ENCODE results near the gene AGPAT2.
A peak's percentile ranks its signal among the peaks of the same experiment; 100 is the strongest.

AGPAT2 gene

DNA sequence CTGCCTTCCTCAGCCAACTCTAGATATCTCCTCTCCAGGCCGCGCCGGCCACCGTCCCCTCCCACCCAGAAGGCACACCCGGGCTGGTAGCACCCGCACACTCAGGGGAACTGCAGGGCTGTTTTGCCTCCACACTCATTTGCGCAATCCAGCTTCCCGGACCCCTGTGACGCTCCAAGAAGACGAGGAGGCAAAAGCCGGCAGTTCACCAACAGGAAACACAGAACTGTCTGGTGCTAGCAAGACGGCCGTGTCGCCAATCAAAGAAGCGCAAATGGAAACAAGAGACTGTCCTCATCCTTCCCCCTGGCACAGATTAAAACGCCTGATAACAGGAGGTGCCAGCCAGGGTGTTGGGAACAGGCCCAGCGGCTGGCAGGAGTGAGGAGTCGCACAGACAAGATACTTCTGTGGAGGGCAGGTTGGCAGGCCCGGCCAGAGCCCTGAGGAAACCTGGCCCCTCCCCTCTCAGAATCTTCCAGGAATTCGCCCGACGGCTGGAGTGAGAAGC, 7.8 kb downstream of the AGPAT2 start:
- H3K9me3 ChIP-seq = no peaks in the 10 kb centered on the region
- peak overlapping the region; percentile 20 to 28 for H3K4me3 ChIP-seq (ENCODE audit: low read depth in 1 of 2, low read length in 1 of 2)
- peak overlapping the region; percentile 70 for H3K27ac ChIP-seq
- no peaks in the 10 kb centered on the region for H3K27me3 ChIP-seq
- peaks cover 35 to 46% of the 10 kb centered on the region in 2 experiments for H3K4me1 ChIP-seq (ENCODE audit: control insufficient read depth in 1 of 2, insufficient read depth in 1 of 2, low read depth in 1 of 2, low read length in 1 of 2)
- peaks cover 27% of the 10 kb centered on the region for H3K36me3 ChIP-seq
- TF ChIP-seq, protein P1, sequence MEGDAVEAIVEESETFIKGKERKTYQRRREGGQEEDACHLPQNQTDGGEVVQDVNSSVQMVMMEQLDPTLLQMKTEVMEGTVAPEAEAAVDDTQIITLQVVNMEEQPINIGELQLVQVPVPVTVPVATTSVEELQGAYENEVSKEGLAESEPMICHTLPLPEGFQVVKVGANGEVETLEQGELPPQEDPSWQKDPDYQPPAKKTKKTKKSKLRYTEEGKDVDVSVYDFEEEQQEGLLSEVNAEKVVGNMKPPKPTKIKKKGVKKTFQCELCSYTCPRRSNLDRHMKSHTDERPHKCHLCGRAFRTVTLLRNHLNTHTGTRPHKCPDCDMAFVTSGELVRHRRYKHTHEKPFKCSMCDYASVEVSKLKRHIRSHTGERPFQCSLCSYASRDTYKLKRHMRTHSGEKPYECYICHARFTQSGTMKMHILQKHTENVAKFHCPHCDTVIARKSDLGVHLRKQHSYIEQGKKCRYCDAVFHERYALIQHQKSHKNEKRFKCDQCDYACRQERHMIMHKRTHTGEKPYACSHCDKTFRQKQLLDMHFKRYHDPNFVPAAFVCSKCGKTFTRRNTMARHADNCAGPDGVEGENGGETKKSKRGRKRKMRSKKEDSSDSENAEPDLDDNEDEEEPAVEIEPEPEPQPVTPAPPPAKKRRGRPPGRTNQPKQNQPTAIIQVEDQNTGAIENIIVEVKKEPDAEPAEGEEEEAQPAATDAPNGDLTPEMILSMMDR (IDR thresholded peaks at IDR 0.05) = no peak

DNA sequence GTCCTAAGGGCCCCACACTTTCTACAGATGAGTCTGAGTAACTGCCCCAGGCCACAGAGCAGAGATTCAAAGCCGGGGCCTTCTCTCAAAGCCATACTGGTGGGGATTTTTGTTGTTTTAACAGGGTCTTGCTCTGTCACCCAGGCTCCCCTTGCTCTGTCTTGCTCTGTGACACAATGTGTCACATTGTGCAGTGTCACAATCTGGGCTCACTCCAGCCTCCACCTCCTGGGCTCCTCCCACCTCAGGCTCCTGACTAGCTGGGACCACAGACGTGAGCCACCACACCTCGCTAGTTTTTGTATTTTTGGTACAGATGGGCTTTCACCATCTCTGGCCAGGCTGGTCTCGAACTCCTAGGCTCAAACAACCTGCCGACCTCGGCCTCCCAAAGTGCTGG, 8.6 kb downstream of the AGPAT2 start:
- Histone ChIP-seq H3K9me3 (no peaks in the 10 kb centered on the region), H3K4me1 (ENCODE audit: control insufficient read depth in 1 of 2, insufficient read depth in 1 of 2, low read depth in 1 of 2, low read length in 1 of 2) (peaks cover 32 to 38% of the 10 kb centered on the region in 2 experiments), H3K27me3 (no peaks in the 10 kb centered on the region), H3K36me3 (peaks cover 36% of the 10 kb centered on the region), H3K27ac (peak overlapping the region; percentile 70), H3K4me3 (ENCODE audit: low read depth in 1 of 2, low read length in 1 of 2) (no peak overlapping the region)
- TF ChIP-seq, protein P1 (IDR thresholded peaks at IDR 0.05) = no peak

DNA sequence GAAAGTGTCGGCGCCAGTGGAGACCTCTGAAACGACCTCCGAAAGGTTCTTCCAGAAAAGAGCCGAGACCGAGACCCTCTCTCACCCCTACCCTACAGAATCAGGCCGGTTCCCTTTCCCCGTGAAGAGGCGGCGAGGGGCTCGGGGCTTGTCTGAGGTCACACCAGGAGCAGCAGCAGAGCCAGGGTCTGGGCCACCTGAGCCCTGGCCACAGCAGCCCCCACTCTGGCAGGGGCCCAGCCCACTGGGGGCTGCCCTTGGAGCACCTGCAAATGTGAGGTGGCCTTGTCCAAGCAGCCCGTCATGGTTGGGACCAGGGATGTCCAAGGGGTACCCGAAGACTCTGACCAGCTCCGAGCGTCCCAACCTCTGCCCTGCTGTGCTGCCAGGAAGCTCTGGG, 9.2 kb downstream of the AGPAT2 start:
- Histone ChIP-seq H3K4me1 (ENCODE audit: control insufficient read depth in 1 of 2, insufficient read depth in 1 of 2, low read depth in 1 of 2, low read length in 1 of 2) (peaks cover 28 to 35% of the 10 kb centered on the region in 2 experiments), H3K27ac (peak overlapping the region; percentile 70), H3K27me3 (no peaks in the 10 kb centered on the region), H3K36me3 (peaks cover 42% of the 10 kb centered on the region), H3K4me3 (ENCODE audit: low read depth in 1 of 2, low read length in 1 of 2) (no peak overlapping the region), H3K9me3 (no peaks in the 10 kb centered on the region)
- TF ChIP-seq, protein P1 (IDR thresholded peaks at IDR 0.05) = no peak

DNA sequence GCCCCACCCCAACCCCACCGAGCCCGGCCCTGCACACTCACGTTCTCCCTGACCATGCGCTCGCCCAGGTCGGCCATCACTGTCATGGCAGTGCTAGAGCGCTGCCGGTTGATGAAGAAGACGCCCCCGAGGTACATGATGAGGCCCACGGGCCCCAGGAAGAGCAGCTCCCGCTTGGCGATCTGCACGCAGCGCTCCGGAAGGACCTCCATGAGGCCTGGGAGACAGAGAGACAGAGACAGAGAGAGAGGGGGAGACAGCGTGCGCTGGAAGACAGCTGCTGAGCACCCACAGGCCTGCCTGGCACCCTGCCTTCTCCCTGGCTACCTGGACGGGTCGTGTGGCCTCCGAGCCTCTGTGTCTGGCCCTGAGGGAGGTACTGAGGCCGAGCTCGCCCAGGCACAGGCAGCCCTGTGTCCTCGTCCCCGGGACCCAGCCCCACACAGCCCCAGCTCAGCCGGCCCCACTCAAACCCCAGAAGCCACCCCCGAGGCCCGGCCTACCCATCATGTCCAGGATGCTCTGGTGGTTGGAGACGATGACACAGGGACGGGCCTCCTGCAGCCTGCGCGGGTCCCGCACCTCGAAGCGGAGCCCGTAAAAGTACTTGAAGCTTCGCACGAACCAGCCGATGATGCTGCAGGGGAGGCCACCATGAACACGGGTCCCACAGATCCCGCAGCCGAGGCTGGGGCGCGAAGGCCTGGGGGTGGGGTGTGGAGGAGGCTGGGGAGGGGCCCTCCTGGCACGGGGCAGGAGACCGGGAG, 10.2 kb downstream of the AGPAT2 start:
- TF ChIP-seq, protein P1 (IDR thresholded peaks at IDR 0.05) = no peak
- H3K4me3 ChIP-seq (ENCODE audit: low read depth in 1 of 2, low read length in 1 of 2) = no peak overlapping the region
- H3K4me1 ChIP-seq (ENCODE audit: control insufficient read depth in 1 of 2, insufficient read depth in 1 of 2, low read depth in 1 of 2, low read length in 1 of 2) = peaks cover 25 to 32% of the 10 kb centered on the region in 2 experiments
- no peaks in the 10 kb centered on the region for H3K9me3 ChIP-seq
- H3K27ac ChIP-seq = no peak overlapping the region
- H3K27me3 ChIP-seq = no peaks in the 10 kb centered on the region
- H3K36me3 ChIP-seq = peaks cover 51% of the 10 kb centered on the region

DNA sequence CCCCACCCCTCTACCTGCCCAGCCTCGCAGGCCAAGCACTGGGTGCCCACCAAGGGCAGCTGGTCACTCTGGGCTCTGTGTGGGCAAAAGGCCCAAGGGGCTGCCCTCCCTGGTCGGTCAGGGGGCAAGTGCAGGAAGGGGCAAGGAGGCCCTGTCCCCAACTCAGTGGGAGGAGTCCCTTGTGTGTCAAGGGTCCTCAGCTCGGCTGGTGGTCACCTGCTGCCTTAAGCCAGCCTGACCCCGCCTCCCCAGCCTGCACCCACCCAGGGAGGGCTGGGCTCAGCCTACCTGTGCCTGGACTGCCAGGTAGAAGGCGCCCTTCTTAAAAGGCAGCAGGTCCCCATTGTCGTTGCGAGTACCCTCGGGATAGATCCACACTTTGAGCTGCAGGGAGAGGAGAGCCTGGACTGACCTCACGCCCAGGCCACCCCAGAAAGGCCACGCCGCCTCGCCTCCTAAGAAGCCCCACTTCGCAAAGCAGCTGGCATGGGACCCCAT, 10.9 kb downstream of the AGPAT2 start:
- peaks cover 52% of the 10 kb centered on the region for H3K36me3 ChIP-seq
- H3K4me1 ChIP-seq (ENCODE audit: control insufficient read depth in 1 of 2, insufficient read depth in 1 of 2, low read depth in 1 of 2, low read length in 1 of 2) = peaks cover 25 to 30% of the 10 kb centered on the region in 2 experiments
- H3K9me3 ChIP-seq = no peaks in the 10 kb centered on the region
- no peak overlapping the region for H3K4me3 ChIP-seq (ENCODE audit: low read depth in 1 of 2, low read length in 1 of 2)
- H3K27ac ChIP-seq = no peak overlapping the region
- no peaks in the 10 kb centered on the region for H3K27me3 ChIP-seq
- TF ChIP-seq, protein P1 (IDR thresholded peaks at IDR 0.05) = no peak
